ENCODE measurements around the gene ITSN1. TPM values are rescaled to one million over a fixed set of nuclear protein-coding genes. Genes with fewer than 3 reads are reported as not detected.
A peak's percentile ranks its signal among the peaks of the same experiment; 100 is the strongest.

ITSN1 gene
- total and polyA plus RNA-seq, 2 of the 13 experiments (the other 11 are each of a cell fraction or from before 2014, with no cell fraction given) = 26.1 to 33.8 TPM

DNA sequence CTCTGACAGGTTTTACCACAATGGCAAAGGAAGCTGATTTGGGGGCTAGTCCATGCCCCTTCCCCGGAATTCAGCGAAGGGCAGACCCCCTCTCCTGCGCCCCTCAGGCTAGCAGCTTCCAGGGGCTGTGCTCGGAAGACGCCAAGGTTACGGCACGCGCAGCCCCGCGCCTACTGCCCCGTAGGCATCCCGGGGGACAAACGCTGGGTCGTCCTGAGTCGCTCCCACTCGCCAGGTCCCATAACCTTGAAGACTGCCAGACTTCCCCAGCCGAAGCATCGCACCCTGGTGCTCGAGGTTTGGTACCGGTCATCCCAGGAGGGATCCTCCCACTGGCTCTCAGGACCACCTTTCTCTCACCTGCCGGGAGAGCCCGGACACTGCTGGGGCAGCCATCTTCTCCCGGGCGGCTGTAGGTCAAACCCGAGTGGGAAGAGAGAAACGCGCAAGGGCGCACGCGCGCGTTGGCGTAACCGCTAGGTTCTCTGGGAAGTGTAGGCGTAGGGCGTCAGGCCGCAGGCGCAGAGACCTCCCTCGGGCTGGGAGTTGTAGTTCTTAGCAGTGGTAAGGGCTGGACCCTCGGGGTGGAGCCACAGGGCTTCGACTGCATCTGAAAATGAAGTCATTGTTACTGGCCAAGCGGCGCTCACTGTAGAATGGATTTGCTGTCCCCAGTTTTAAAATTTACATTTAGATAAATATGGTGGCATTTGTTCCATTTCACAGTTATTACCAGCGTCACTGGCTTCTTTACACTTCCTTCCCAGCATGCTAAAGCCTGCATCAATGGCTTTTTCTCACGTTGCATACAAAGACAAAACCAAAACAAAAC is 273.3 kb downstream of the ITSN1 start, which contains the start of gene ATP5PO (continued):
- no peak for TF ChIP-seq TRIM24 (CRISPR knock-in tag; IDR thresholded peaks at IDR 0.05)
- peak; percentile 36; the same call in 1 of the 2 replicates for TF ChIP-seq MAX (IDR thresholded peaks at IDR 0.05)
- no peak for TF ChIP-seq ZBTB43 (CRISPR knock-in tag; conservative IDR thresholded peaks at IDR 0.05)
- no peak for TF ChIP-seq DPF2 (CRISPR knock-in tag; IDR thresholded peaks at IDR 0.05; ENCODE audit: borderline replicate concordance, low read depth)

GRCh38 chr21:33916200-33916567 is 273.9 kb downstream of the ITSN1 start:
- Histone ChIP-seq H3K79me2 (ENCODE audit: insufficient read depth, low read length) (peaks cover 23% of the 10 kb centered on the region), H3K9me3 (ENCODE audit: low read length) (no peaks in the 10 kb centered on the region), H3K27me3 (ENCODE audit: control insufficient read depth in 1 of 2, insufficient read depth in 2 of 2, low read length in 2 of 2) (no peaks in the 10 kb centered on the region; a peak in 1 of 5 replicates), H4K20me1 (ENCODE audit: insufficient read depth, low read length) (no peaks in the 10 kb centered on the region), H3K4me1 (ENCODE audit: insufficient read depth, low read length) (peaks cover 50% of the 10 kb centered on the region), H2AFZ (ENCODE audit: low read length) (peak overlapping the region; percentile 87), H3K36me3 (replicated peaks in 1 of 2; ENCODE audit: control insufficient read depth in 1 of 2, insufficient read depth in 2 of 2, low read length in 2 of 2) (peaks cover 0 to 16% of the 10 kb centered on the region in 2 experiments; a peak in 4 of 5 replicates), H3K9ac (ENCODE audit: insufficient read depth, low read depth, low read length) (peak overlapping the region; percentile 55), H3K4me3 (replicated peaks in 1 of 3; ENCODE audit: insufficient read depth in 1 of 3, low read depth in 2 of 3, low read length in 3 of 3) (peak overlapping the region; percentile 63 to 95 (median 90)), H3K4me2 (ENCODE audit: low read depth, low read length) (peak overlapping the region; percentile 91), H3K27ac (ENCODE audit: extremely low read length, insufficient read depth, low read length) (no peak overlapping the region)
- no peak for DNase-seq (ENCODE audit: low spot score)
- BruUV-seq (replicated peaks) = no TSS peak
- 45% methylated on average over 5 of the region's 5 CpGs for WGBS (ENCODE audit: low lambda C conversion rate)
- CTCF ChIA-PET (ENCODE audit: low intra/inter-chr PET ratio, low total read pairs) = interaction anchor here (1.5 kb wide), 1 partner anchor 432 kb away, joined by 3 read pairs; no protein-coding TSS in a partner anchor
- intact Hi-C loops (cut with micrococcal nuclease; ENCODE audit: unreplicated experiment) (no loop called here), in situ Hi-C loops (cut with HindIII; ENCODE audit: extremely low pct_ligation_motif_present, low pct_unique_long_range_greater_than_20kb) (no loop called here)
- POLR2A ChIA-PET = no interaction called here
- peak; percentile 8 for ATAC-seq
- no peak for TF ChIP-seq KLF13 (CRISPR knock-in tag; IDR thresholded peaks at IDR 0.05)
- TF ChIP-seq ZNF761 (CRISPR knock-in tag; conservative IDR thresholded peaks at IDR 0.05) = no peak
- 0 out of 2 replicates have a peak, but pooled peaks have one; percentile 12 for TF ChIP-seq PHF21A (CRISPR knock-in tag; IDR thresholded peaks at IDR 0.05)
- TF ChIP-seq ZNF616 (CRISPR knock-in tag; IDR thresholded peaks at IDR 0.05; ENCODE audit: low read depth) = no peak
- FAIRE-seq = no peak
